ENCODE results near the gene SLAIN1.

SLAIN1 gene

GRCh38 chr13:77781808-77782207, 84.3 kb downstream of the SLAIN1 start:
- Histone ChIP-seq H3K9ac (no peak overlapping the region), H3K4me2 (no peak overlapping the region), H3K27me3 (ENCODE audit: insufficient read depth, low read depth) (no peaks in the 10 kb centered on the region), H3K79me2 (ENCODE audit: insufficient read depth, low read depth) (no peaks in the 10 kb centered on the region), H3K36me3 (ENCODE audit: insufficient read depth) (no peaks in the 10 kb centered on the region), H3K4me3 (IDR thresholded peaks at IDR 0.05; ENCODE audit: insufficient read depth, low read depth, low read length) (no peak overlapping the region), H3K4me1 (ENCODE audit: low read depth, poor library complexity, severe bottlenecking) (peaks cover 8% of the 10 kb centered on the region), H3K27ac (no peak overlapping the region), H2AFZ (ENCODE audit: low read depth) (no peak overlapping the region), H4K20me1 (ENCODE audit: insufficient read depth) (no peaks in the 10 kb centered on the region)
- TF ChIP-seq CTCF (conservative IDR thresholded peaks at IDR 0.05; ENCODE audit: low read depth, low read length): no peak

- Histone ChIP-seq H3K4me1 (ENCODE audit: low read depth, poor library complexity, severe bottlenecking) (peaks cover 6% of the 10 kb centered on the region), H3K79me2 (ENCODE audit: insufficient read depth, low read depth) (no peaks in the 10 kb centered on the region), H3K27me3 (ENCODE audit: insufficient read depth, low read depth) (no peaks in the 10 kb centered on the region), H3K4me2 (no peak overlapping the region), H2AFZ (ENCODE audit: low read depth) (no peak overlapping the region), H3K4me3 (IDR thresholded peaks at IDR 0.05; ENCODE audit: insufficient read depth, low read depth, low read length) (no peak overlapping the region), H3K27ac (no peak overlapping the region), H4K20me1 (ENCODE audit: insufficient read depth) (no peaks in the 10 kb centered on the region), H3K36me3 (ENCODE audit: insufficient read depth) (no peaks in the 10 kb centered on the region), H3K9ac (no peak overlapping the region)
- no peak for TF ChIP-seq CTCF (conservative IDR thresholded peaks at IDR 0.05; ENCODE audit: low read depth, low read length)
These were observed 87.0 kb downstream of the SLAIN1 start for GRCh38 chr13:77784515-77784914.

- Histone ChIP-seq H4K20me1 (ENCODE audit: insufficient read depth) (no peaks in the 10 kb centered on the region), H3K36me3 (ENCODE audit: insufficient read depth) (no peaks in the 10 kb centered on the region), H3K79me2 (ENCODE audit: insufficient read depth, low read depth) (no peaks in the 10 kb centered on the region), H3K4me2 (no peak overlapping the region), H3K9ac (no peak overlapping the region), H3K4me3 (IDR thresholded peaks at IDR 0.05; ENCODE audit: insufficient read depth, low read depth, low read length) (no peak overlapping the region), H2AFZ (ENCODE audit: low read depth) (no peak overlapping the region), H3K27ac (no peak overlapping the region), H3K4me1 (ENCODE audit: low read depth, poor library complexity, severe bottlenecking) (no peaks in the 10 kb centered on the region), H3K27me3 (ENCODE audit: insufficient read depth, low read depth) (no peaks in the 10 kb centered on the region)
- no peak for TF ChIP-seq CTCF (conservative IDR thresholded peaks at IDR 0.05; ENCODE audit: low read depth, low read length)
These were observed 89.3 kb downstream of the SLAIN1 start for GRCh38 chr13:77786695-77787287.

- H4K20me1 ChIP-seq (ENCODE audit: insufficient read depth): no peaks in the 10 kb centered on the region
- no peaks in the 10 kb centered on the region for H3K36me3 ChIP-seq (ENCODE audit: insufficient read depth)
- no peak for TF ChIP-seq CTCF (conservative IDR thresholded peaks at IDR 0.05; ENCODE audit: low read depth, low read length)
- H3K79me2 ChIP-seq (ENCODE audit: insufficient read depth, low read depth): no peaks in the 10 kb centered on the region
- no peak overlapping the region for H3K9ac ChIP-seq
- H3K4me3 ChIP-seq (IDR thresholded peaks at IDR 0.05; ENCODE audit: insufficient read depth, low read depth, low read length): no peak overlapping the region
- H3K27me3 ChIP-seq (ENCODE audit: insufficient read depth, low read depth): no peaks in the 10 kb centered on the region
- no peak overlapping the region for H3K27ac ChIP-seq
- no peak overlapping the region for H2AFZ ChIP-seq (ENCODE audit: low read depth)
- no peaks in the 10 kb centered on the region for H3K4me1 ChIP-seq (ENCODE audit: low read depth, poor library complexity, severe bottlenecking)
- H3K4me2 ChIP-seq: no peak overlapping the region
These were observed 91.9 kb downstream of the SLAIN1 start for GRCh38 chr13:77789376-77789775.

Data from KMS-11 (cell line).